TTC549 (cell line): ENCODE measurements around the gene VAV3.

Experiments used
- FAIRE-seq: peaks from 2 replicates; lab custom pipeline; 2012; peaks lifted over from hg19 to GRCh38; lab: Jason Lieb, UNC

Gene VAV3

DNA sequence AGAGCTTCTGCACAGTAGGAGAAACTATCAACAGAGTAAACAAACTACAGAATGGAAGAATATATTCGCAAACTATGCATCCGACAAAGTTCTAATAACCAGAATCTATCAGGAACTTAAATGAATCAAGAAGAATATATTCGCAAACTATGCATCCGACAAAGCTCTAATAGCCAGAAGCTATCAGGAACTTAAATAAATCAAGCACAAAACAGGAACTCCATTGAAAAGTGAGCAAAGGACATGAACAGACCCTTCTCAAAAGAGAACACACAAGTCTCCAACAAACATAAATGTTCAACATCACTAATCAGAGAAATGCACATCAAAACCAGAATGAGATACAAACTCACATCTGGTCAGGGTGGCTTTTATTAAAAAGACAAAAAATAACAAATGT is 126.9 kb downstream of the VAV3 start:
- no peak for FAIRE-seq

DNA sequence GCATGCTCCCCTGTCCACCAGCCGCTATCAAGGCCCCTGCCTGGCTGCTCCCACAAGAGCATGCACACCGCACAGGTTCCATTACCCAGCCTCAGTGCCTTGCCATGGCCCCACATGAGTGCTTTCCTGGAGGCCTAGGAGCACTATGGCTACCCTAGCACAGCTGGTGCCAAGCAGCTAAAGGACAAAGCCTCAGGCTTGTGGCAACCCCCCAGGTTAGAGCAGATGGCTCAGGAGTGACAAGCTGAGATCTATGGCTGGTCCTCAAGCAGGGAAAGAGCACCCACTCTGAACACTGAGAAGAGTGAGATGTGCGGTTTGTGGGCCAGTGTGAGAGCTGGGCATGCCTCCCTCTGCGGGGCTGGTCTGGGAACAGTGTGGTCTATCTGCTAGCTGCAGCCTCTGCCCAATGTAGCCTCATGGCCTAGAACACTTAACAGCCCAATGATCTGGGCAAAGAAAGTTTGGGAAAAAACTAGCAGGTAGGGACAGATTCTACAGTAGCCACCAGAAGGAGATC is 129.8 kb downstream of the VAV3 start:
- FAIRE-seq, result no peak

DNA sequence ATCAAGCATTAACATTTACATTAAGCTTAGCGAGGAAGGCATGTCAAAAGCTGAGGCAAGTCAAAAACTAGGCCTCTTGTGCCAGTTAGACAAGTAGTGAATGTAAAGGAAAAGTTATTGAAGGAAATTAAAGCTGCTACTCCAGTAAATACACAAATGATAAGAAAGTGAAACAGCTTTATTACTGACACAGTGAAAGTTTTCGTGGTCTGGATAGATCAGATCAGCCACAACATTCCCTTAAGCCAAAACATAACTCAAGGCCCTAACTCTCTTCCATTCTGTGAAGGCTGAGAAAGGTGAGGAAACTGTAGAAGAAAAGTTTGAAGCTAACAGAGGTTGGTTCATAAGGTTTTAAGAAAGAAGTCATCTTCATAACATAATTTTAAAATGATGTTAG is 131.9 kb downstream of the VAV3 start:
- FAIRE-seq, result no peak

DNA sequence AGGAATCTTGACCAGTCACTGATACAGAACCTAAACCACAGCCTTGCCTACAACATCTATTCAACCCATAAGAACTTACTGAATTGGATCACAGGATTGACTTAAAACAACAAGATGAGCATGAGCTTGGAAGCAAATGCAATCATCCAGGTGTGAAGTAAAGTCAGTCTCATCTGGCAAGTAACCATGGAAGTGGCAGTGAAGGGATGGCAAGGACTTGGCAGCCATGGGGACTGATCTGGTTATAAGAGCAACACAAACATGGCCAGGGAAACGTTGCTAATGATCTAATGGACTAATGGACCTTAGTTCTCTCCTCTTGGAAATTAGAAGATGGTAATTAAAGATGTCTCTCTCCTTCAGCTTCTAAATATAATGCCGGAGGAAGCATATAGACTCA is 133.1 kb downstream of the VAV3 start:
- no peak for FAIRE-seq

DNA sequence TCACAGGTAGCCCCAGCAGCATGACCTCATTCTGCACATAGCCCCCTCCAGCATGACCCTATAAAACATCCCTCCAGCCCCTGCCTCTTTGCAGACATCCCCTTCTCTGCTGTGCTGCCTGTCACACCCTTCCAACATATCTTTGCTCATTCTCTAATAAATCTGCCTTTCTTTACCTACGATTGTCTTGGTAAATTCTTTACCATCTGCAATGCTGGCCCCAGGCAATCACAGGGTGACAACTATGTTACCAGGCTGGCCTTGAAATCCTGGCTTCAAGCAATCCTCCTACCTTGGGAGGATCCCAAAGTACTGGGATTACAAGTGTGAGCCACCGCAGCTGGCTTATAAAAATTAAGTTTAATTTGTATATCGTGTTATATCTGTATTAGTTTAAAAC is 134.5 kb downstream of the VAV3 start:
- FAIRE-seq, result no peak

DNA sequence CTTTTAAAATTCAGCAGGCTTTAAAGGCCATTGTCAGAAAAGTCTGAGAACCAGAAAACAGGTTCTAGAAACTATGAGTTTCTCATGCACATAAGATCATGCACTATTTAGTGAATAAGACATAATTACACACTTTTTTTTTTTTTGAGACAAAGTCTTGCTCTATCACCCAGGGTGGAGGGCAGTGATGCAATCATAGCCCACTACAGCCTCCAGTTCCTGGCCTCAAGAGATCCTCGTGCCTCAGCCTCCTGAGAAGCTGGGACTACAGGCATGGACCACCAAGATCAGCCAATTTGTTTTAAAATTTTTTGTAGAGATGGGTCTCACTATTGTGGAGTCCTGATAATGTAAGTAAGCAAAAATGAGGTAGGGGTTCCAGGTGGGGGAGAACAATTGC is 134.9 kb downstream of the VAV3 start:
- no peak for FAIRE-seq

DNA sequence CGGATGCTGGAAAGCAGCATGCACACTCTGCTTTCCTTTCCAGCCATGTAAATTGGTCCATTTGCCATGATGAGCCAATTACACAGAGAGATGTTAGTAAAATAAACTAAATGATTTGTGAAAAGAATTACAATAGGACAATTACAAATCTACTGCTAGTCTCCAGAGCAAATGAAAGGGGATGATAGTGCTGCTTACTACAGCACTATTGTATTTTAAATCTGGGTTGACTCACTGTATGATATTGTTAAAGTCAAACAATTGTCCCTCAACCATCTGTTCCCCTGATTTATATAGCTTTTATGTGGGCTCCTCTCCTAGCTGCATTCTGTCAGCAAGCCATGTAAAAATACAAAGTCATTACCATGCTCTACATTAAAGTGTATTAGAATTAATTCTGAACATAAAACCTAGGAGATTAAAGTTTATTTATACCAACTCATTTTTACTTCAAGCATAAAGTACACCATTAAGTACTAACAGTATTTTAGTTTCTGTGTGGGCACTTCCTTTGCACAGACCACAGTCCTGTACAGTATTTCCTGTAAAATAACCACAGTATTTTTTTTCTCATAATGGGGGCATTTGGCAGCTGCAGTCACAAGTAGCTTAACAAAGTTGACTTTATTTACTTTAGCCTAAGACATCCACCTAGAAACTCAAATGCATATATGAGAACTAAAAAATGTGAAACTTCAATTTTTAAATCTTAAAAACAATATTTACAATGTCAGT is 135.8 kb downstream of the VAV3 start:
- FAIRE-seq, result no peak

DNA sequence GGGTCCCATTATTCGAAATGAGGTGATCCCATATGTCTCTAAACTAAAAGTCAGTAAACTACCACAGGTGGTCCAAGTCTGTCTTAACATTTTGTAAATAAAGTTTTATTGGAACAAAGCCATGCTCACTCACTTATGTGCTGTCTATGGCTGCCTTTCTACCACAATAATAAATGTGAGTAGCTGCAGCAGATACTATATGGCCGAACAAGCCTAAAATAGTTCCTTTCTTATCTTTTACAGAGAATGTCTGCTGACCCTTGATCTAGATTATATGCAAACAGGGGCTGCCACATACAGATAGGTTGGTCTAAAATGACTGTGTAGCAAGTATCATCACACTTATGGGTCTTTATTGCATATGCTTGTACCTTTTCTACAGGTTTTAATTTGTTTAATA is 140.0 kb downstream of the VAV3 start:
- no peak for FAIRE-seq

DNA sequence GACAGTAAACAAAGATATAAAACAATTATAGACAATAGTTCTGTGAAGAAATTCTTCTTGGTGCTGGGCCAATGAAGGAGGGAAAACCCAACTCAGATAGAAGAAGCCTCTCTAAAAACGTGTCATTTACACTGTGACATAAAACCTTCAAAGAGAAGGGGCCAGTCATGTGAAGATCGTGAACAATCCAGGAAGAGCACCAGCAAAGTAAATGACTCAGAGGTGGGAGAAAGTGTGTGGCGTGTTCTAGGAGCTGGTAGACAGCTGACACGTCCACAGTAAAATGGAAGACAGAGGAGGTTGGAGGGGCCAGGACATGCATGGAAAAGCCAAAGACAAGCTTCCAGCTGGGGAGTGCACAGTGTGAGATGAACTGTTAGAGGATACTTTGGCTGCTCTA is 143.6 kb downstream of the VAV3 start:
- no peak for FAIRE-seq

DNA sequence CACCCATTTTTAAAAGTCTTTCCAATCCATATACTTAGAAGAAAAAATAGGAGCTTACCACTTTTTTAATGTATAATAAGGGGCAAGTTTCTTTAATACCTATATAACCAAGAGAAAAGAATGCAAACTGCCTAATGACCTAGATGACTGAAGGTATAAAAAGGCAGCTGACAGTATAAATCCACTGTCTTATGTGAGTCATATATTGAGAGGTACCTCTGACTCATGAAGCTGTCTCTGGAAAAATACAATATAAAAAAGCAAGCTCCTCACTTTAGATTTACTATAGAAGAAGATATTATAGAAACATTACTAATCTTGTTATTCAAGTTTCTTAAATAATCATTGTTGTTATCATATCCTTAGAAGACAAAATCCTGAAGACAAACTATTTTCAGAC is 144.2 kb downstream of the VAV3 start:
- FAIRE-seq, result no peak

DNA sequence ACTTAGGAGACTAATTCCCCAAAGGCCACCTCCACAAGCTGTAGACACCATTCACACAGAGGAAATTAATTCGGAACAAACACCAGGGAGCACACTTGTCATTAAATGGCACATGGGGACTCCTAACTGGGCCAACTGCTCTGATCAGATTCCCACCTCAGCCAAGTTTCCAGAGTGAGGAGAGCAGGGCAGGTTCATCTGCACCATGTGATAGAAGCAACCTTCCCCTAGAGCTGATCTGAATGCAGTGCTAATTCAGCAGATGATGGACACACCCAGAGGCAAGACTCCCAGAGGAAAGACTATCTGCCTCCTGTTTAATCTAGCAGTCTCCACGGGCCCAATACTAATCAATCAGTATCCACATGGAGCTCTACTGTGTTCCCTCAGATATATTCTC is 147.0 kb downstream of the VAV3 start:
- FAIRE-seq, result no peak

DNA sequence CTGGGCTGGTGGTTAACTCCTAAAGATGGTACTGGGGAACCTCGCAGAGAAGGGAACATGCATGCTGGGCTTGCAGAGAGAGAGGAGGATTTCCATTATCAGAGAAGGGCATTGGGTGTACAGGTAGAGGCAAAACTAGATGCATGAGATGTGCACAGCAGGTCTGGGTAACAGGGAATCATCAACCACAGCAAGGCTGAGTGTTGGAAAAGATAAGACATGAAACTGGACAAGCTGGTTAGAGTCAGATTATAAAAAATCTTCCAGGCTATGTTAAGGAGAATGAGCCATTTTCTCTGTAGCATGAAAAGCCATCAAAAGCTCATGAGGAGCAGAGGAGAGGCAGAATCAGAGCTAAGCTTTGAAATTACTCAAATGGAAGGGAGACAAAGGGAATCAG is 147.8 kb downstream of the VAV3 start:
- FAIRE-seq, result no peak

DNA sequence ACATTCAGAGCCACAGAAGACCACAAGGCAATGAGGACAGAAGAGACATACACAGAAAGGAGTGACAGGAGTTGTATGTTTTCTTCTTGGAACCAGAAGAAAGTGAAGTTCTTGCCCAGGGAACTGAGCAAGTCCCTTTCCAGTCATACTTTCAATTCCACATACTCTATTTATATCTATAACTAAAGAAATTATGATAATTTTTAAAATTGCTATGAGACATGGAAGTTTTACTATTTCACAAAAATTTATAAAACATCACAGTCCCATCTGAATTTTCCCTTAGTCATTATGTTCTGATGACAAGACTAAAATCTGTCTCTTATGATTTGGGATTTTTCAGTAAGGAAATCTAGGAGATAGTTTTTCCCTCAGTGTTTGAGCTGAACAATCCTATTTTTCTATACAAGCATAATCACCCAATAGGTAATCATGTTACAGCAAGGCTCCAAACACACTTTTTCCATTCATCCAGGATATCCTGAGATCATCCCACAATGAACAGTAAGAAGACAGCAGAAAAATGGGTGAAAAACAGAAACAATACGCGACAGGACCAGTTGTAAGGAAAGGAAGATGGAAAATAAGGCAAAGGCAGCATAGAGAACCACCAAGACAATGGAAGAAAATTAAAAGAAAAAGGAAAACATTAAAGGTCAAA is 154.6 kb downstream of the VAV3 start:
- no peak for FAIRE-seq

DNA sequence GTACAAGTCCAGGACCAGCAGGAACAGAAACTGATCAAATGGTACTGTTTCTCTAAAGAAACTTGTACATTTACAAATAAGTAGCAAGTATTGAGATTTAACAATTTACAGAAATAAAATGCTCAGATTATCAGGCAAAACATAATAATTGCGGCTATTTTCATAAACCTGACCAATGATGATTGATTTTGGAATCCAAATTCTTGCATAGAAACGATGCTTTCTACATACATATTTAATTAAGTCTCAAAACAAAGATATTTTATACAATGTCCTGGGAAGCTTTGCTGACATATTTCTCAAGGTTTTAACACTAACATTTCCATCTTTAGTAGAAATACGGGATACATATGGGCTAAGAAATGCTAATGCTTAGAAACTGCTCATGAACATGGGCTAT is 157.1 kb downstream of the VAV3 start:
- FAIRE-seq, result no peak

DNA sequence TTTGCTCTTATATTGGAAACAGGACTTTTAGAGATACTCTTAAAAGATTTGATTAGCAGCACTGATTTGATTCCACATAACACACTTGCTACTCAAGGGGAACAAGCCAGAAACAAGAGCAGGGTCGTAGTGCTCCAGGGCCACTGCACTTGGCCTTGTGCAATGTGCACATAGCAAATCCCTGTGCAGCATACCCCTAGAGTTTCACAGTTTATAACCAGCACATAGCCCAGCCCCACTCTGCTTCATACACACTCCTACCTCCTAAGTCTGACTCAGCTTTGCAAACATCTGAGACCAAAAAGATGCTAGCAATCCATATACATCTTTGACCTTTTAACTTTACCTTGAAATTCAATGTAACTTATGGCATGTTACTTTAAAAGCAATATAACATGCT is 157.6 kb downstream of the VAV3 start:
- FAIRE-seq, result no peak

DNA sequence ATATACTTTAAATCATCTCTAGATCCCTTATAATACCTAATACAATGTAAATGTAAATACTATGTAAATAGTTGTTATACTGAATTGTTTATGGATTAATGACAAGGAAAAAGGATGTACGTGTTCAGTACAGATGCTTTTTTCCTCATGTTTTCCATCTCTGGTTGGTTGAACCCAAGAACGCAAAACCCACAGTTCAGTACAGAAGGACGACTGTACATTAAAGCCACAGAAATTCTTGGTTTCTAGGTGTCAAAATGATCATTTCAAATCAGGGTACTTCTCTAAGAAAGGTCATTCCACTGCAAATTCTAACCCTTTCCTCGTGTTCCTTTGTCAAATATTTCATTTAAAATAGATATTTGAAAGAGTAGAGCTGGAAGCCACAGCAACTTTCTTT is 158.1 kb downstream of the VAV3 start:
- FAIRE-seq, result no peak

DNA sequence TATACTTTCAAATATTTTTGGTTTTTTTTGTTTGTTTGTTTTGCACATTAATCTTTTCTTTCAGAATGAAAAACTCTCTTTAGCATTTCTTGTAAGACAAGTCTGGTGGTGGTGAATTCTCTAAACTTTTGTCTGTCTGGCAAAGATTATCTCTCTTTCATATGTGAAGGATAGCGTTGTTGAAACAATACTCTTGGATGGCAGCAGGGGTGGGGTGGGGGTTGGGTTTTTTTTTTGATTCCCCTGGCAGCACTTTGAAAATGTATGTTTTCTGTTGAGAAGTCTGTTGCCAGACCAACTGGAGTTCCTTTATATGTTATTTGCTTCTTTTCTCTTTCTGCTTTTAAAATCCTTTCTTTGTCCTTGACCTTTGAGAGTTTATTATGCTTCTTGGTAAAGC is 160.2 kb downstream of the VAV3 start:
- no peak for FAIRE-seq

DNA sequence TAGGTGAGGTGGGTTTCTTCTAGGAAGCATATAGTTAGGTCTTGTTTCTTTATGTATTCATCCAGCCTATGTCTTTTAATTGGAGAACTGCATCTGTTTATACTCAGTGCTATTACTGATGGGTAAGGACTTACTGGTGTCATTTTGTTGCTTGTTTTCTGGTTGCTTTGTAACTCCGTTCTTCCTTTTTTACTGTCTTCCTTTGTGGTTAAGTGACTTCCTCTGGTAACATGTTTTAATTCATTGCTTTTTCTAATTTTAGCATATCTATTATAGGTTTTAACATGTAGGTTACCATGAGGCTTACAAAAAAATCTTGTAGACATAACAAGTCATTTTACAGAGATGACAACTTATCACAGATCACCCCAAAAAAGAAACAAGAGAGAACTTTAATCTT is 160.8 kb downstream of the VAV3 start:
- FAIRE-seq, result no peak

DNA sequence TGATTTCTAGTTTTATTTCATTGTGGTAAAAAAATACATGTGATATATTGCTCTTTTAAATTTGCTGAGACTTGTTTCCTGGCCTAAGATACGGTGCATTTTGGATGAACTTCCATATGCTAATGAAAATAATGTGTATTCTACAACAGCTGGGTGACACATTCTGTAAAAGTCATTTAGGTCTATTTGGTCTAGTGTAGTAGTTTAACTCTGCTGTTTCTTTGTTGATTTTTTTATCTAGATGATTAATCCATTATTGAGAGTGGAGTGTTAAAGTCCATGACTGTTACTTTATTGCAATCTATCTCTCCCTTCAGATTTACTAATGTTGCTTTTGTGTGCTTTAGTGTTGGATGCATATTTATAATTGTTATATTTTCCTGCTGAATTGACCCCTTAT is 161.4 kb downstream of the VAV3 start:
- no peak for FAIRE-seq

DNA sequence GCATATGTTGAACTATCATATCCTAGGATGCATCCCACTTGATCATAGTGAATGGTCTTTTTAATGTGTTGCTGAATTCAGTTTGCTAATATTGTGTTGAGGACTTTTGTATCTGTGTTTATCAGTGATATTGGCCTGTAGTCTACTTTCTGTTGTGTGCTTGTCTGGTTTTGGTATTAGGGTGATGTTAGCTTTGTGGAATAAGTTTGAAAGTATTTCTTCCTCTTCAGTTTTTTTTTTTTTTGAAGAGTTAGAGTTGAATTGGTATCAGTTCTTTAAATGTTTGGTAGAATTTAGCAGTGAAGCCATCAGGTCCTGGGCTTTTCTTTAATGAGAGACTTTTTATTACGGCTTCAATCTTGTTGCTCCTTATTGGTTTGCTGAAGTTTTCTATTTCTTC is 162.3 kb downstream of the VAV3 start:
- FAIRE-seq, result no peak

DNA sequence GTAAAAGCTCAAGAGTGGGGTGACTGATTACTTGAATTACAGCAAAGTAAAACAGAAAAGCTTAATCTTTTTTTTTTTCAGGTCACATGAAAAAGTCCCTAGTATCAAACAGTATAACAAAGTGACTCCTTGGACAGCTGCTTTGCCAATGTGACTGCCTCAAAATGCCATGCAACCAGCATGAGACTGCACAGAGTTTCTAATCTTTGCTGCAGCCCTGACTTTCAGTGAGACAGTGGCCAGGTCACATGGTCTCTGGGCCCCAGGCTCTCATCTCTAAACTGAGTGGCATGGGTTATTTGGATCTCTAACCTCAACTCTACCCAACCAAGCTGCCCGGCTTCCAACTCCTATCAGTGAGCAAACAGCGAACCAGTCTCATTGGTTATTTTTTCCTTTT is 169.0 kb downstream of the VAV3 start:
- no peak for FAIRE-seq

DNA sequence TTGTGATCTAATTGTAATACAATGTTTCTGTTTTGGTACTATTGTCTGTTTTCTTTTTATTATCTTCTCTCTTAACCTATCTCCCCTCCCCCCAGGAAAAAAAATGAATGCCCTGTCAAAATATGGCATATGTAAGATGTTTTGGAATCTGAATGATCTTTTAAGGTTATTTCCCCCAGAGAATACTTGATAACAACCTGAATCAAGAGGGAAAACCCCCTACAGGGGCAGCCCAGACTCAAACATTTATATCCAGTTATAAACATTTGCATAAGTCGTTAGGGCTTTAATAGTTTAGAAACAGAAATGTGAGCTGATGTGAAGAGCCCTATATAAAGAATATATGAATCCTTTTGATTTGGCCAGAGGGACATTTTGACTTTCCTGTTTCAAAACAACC is 169.5 kb downstream of the VAV3 start:
- no peak for FAIRE-seq

DNA sequence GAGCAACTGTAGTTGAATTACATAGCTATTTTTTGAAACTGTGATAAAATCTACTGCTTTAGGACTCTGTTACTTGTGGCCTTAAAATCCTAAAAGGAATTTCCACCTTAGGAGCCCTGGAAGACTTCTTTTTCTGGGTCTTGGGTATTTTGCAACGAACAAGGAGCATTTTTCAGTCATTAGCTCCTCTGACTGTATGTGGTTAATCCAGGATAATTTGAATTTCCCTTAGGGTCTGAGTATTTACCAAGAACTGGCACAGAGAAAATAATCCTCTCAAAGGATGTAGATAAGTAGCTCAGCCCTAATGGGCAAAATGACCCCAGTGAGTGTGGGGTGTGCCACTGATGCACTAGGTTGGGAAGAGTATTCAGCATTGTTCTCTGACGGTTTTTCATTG is 170.4 kb downstream of the VAV3 start:
- FAIRE-seq, result no peak

DNA sequence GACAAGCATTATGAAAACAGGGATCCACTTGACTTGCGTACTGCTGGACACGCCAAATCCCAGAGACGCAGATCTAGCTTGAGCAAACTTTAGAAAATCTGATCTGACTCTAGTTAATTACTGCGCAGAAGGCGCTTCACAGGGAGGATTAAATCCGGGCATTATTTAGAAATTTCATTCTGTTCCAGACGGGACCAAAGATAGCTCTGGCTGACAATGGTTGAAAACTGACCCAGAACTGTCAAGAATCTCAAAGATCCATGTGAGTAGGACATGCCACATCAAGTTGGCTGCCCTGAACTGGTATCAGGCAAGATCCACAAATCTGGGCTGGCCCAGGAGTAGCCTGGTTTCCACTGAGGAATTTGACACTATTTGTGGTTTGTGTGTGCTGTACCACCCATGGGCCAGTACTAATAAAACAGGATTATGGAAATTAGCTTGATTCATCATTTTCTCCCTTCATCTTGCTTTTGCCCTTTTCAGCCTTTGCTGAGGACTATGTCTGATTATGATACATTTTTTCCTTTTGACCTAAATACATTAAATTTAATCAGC is 171.0 kb downstream of the VAV3 start:
- no peak for FAIRE-seq
